SJCRH30 (cell line): ENCODE data around the gene PRUNE2. TPM values are rescaled to one million over a fixed set of nuclear protein-coding genes. Genes with fewer than 3 reads are reported as not detected.

Experiments used
- DNase-seq, 2 experiments: peaks; one replicate each; pipeline ENCODE4 v3.0.0-alpha.2; 2015 to 2020
- H3K27ac ChIP-seq: fragments of 250-450 bp; sonication (Bioruptor Pico); 2 replicates; pipeline ENCODE4 v1.5.1; 2020; ENCODE audit warnings: mild to moderate bottlenecking, moderate library complexity
- H3K27me3 ChIP-seq: fragments of 250-450 bp; sonication (Bioruptor Pico); 2 replicates; pipeline ENCODE4 v1.5.1; 2020; ENCODE audit warnings: mild to moderate bottlenecking, moderate library complexity
- H3K36me3 ChIP-seq: fragments of 250-450 bp; sonication (Bioruptor Pico); 2 replicates; pipeline ENCODE4 v1.5.1; 2020; ENCODE audit warnings: mild to moderate bottlenecking, moderate library complexity
- H3K4me1 ChIP-seq: fragments of 250-450 bp; sonication (Bioruptor Pico); 2 replicates; pipeline ENCODE4 v1.5.1; 2020; ENCODE audit warnings: mild to moderate bottlenecking, moderate library complexity
- H3K4me3 ChIP-seq: fragments of 250-450 bp; sonication (Bioruptor Pico); 2 replicates; pipeline ENCODE4 v1.5.1; 2020; ENCODE audit warnings: mild to moderate bottlenecking, moderate library complexity
- H3K9me3 ChIP-seq: fragments of 250-450 bp; sonication (Bioruptor Pico); replicated peaks from 2 replicates; pipeline ENCODE4 v1.5.1; 2020; ENCODE audit warnings: mild to moderate bottlenecking, moderate library complexity
- total RNA-seq: library from RNA; depleted of rRNA; stranded (reverse); fragments of >200 nt; shearing (Covaris generic); gene quantifications from 2 replicates; pipeline ENCODE4 v1.2.3, GENCODE V29; 2014

Gene PRUNE2
- total RNA-seq, 1 experiment from 2014 or later = 25.0 TPM

DNA sequence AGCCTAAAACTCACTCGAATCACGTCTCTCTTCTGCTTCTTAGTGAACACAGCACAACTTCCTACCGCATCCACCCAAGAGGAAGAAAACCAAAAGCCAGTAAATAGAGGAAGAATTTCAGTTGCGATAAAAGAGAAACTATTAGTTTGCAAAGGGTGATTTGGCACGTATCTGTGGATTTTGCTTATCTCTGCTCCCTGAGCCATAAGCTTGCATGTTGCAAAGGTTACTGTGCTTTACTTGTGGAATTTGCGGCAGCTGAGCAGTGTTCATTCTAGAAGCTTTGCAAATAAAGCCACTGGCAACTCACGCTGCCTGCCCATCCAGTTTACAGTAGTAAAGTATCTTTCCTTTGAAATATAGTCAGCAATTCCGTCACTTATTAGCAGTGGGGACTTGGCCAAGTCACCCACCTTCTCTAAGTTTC lies 290.7 kb downstream of the PRUNE2 start:
- Histone ChIP-seq H3K36me3 (no peaks in the 10 kb centered on the region), H3K4me3 (no peak overlapping the region), H3K4me1 (no peaks in the 10 kb centered on the region), H3K27ac (no peak overlapping the region), H3K27me3 (no peaks in the 10 kb centered on the region), H3K9me3 (no peaks in the 10 kb centered on the region)
- DNase-seq = no peak

DNA sequence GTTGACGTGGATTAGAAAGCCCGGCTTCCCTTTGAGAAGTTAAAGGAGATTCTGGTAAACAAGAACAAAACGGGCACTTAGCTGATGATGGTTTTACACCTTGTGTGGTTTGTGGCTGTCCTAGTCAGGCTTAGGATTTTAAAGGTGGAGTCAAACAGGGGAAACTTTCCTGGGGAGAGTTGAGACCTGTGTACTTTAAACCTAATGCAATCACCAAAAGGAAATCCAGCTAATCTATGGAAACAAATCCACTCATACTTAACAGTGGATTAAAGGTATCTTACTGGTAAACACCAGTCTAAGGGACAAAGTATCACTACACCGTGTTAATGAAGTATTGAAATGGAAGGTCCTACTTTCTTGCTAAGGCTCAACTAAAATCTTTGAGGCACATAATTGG lies 291.9 kb downstream of the PRUNE2 start:
- Histone ChIP-seq H3K4me1 (no peaks in the 10 kb centered on the region), H3K27ac (no peak overlapping the region), H3K27me3 (no peaks in the 10 kb centered on the region), H3K9me3 (no peaks in the 10 kb centered on the region), H3K4me3 (no peak overlapping the region), H3K36me3 (no peaks in the 10 kb centered on the region)
- no peak for DNase-seq

DNA sequence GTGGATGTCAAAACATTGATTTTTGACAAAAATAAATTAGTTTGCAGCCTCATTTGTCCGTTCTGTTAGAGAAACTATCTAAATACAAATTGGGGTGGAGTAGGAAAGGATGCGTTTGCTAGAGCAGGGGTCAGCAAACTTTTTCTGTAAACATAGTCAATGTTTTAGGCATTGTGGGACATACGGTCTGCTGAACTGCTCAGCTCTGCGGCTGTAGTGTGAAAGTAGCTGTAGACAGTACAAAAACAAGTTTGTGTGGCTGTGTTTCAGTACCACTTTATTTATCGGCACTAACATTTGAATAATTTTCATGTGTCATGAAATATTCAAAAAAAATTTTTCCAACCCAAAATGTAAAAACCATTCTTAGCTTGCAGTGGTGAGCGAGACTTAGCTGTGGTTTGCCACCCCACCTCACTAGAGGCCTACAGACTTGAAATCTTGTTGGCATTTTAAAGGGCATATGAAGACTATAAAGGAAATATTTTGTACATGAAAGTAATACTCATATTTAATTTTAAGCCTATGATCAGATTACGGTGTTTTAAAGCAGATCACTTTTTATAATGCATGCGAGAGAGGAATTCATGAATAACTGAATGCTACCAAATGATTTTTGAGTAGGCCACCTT lies 292.6 kb downstream of the PRUNE2 start:
- Histone ChIP-seq H3K27ac (no peak overlapping the region), H3K27me3 (no peaks in the 10 kb centered on the region), H3K4me1 (no peaks in the 10 kb centered on the region), H3K9me3 (0 out of 2 replicates have a peak, but pooled peaks cover 3% of the 10 kb centered on the region), H3K36me3 (no peaks in the 10 kb centered on the region), H3K4me3 (no peak overlapping the region)
- no peak for DNase-seq

DNA sequence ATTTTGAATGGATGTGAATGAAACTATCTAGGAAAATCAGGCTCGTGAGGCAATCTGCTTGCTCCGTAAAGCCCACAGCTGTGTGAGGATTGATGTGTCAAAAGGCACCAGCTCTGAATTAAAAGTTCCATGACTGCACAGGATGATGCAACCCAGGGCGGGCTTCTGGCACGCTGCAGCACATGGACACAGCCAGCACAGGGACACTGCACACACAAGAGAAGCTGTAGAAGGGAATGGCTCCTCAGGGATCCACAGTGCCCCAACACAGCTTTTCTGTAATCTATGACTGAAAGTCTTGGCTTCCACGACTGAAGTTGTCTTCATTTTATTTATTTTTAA lies 295.9 kb downstream of the PRUNE2 start:
- H3K9me3 ChIP-seq = 0 out of 2 replicates have a peak, but pooled peaks cover 3% of the 10 kb centered on the region
- H3K4me1 ChIP-seq = no peaks in the 10 kb centered on the region
- no peak overlapping the region for H3K4me3 ChIP-seq
- H3K27ac ChIP-seq = no peak overlapping the region
- H3K27me3 ChIP-seq = no peaks in the 10 kb centered on the region
- no peaks in the 10 kb centered on the region for H3K36me3 ChIP-seq
- DNase-seq = peak; percentile 13 to 26

DNA sequence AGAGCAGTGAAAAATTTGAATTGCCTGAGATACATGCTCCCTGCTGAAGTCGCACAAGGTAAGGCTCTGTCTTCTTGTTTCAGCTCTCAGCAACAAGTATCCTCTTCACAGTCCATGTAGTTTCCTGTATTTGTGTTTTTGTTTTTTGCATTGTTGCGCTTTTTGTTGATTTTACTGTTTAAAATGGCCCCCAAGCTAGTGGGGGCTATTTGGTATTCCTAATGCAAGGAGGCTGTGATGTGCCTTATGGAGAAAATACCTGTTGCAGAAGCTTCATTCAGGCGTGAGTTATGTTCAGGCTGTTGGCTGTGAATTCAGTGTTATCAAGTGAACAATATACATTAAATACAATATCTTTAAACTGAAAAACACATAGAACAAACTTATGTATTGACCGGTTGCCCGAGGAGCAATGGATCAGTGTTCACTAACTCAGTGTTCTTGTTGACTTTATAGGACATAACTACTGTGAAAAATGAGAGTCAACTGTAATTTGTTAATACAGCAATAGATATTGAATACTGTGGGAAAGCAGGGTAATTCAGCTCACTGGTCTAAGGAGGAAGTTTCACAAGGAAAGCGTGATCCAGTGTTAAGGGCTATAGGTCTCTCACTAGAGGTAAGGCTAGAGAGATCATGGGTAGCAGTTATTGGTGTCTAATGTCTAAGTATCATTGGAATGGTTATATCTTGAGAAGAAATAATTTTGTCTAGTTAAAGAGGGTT lies 296.5 kb downstream of the PRUNE2 start:
- no peak for DNase-seq
- Histone ChIP-seq H3K4me1 (no peaks in the 10 kb centered on the region), H3K27ac (no peak overlapping the region), H3K27me3 (no peaks in the 10 kb centered on the region), H3K4me3 (no peak overlapping the region), H3K9me3 (0 out of 2 replicates have a peak, but pooled peaks cover 3% of the 10 kb centered on the region), H3K36me3 (no peaks in the 10 kb centered on the region)

DNA sequence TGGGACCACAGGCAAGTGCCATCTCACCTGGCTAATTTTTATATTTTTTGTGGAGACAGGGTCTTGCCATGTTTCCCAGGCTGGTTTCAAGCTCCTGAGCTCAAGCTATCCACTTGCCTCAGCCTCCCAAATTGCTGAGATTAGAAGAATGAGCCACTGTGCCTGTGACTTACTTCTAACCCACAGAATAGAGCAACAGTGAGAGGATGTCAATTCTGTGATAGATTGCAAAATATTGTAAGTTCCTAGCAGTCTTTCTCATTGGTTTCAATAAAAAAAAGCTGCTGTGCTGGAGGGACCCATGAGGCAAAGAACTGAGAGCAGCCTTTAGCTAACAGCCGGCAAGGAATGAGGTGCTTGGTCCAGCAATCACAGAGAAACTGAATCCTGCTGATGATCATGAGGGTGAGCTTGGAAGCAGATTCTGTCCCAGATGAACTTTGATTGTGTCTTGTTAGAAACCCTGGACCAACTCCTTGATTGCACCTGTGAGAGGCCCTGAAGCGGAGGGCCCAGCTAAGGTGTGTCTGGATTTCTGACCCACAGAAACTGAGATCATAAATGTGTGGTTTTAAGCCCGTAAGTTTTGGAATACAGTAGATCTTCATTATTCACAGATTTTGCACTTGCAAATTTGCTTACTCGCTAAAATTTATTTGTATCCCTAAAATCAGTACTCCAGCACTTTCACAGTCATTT lies 297.2 kb downstream of the PRUNE2 start:
- Histone ChIP-seq H3K9me3 (0 out of 2 replicates have a peak, but pooled peaks cover 3% of the 10 kb centered on the region), H3K4me1 (no peaks in the 10 kb centered on the region), H3K36me3 (no peaks in the 10 kb centered on the region), H3K27ac (no peak overlapping the region), H3K4me3 (no peak overlapping the region), H3K27me3 (no peaks in the 10 kb centered on the region)
- DNase-seq = no peak

DNA sequence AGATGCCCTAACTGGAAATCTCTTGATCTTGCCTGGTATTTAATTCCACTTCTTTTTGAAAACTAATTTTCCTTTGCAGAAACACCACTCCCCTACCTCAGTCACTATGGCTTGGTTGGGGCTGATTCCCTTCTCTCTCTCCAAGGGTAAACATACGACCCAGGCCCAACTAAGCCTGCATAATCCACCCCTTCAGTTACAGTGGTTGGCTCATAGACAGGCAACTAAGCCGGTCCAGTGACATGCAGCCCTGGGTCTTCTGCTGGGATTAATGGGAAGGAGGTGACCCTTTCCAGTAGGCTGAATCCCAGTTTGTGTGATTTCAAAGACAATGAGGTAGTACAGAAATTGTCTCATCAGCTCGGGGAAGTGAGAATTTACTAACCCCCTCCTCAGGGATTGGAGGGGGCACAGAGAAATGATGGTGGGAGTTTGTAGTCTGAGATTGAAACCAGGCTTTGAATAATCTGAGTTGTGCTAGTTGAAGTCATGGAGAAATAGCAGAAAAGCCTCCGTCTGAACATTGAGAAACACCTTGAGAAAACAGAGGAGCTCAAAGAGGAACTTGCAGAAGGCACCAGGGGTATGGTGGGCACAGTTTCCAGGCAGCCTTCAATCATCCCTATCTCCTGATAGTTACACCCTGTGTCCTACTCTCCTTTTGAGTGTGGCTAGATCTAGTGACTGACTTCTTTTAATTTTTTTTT lies 298.0 kb downstream of the PRUNE2 start:
- H3K27me3 ChIP-seq = no peaks in the 10 kb centered on the region

DNA sequence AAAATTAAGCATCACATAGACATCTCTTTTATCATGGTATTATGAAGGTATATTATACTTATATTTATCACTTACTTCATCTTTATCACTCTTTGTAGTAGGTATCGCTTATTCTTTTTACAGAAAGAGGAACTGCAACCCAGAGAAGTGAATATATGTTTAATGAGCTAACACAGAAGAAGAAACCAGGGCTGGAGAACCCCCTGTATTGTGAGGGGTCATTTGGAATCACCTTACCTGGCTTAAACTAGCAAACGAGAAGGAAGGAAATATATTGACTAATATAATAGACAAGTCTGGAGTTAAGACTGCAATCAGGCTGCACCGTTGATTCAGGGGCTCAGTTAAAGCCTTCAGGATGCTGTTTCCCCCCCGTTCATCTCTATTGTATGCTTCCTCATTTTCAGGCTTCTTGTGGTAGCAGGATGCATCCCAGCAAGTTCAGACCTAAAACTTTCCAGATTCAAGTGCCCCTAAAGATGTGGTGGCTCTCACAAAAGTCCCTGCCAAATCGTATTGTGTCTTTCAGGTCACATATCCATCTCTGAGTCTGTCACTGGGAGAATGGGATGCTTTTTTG lies 300.5 kb downstream of the PRUNE2 start:
- Histone ChIP-seq H3K27ac (no peak overlapping the region), H3K27me3 (no peaks in the 10 kb centered on the region), H3K36me3 (no peaks in the 10 kb centered on the region), H3K4me1 (no peaks in the 10 kb centered on the region; the same call in 1 of the 2 replicates), H3K4me3 (no peak overlapping the region), H3K9me3 (0 out of 2 replicates have a peak, but pooled peaks cover 3% of the 10 kb centered on the region)
- no peak for DNase-seq

More for the DNA sequence above, 298.0 kb downstream of the PRUNE2 start:
- Histone ChIP-seq H3K27ac (no peak overlapping the region), H3K4me1 (no peaks in the 10 kb centered on the region; the same call in 1 of the 2 replicates), H3K36me3 (no peaks in the 10 kb centered on the region), H3K4me3 (no peak overlapping the region), H3K9me3 (0 out of 2 replicates have a peak, but pooled peaks cover 3% of the 10 kb centered on the region)
- no peak for DNase-seq

DNA sequence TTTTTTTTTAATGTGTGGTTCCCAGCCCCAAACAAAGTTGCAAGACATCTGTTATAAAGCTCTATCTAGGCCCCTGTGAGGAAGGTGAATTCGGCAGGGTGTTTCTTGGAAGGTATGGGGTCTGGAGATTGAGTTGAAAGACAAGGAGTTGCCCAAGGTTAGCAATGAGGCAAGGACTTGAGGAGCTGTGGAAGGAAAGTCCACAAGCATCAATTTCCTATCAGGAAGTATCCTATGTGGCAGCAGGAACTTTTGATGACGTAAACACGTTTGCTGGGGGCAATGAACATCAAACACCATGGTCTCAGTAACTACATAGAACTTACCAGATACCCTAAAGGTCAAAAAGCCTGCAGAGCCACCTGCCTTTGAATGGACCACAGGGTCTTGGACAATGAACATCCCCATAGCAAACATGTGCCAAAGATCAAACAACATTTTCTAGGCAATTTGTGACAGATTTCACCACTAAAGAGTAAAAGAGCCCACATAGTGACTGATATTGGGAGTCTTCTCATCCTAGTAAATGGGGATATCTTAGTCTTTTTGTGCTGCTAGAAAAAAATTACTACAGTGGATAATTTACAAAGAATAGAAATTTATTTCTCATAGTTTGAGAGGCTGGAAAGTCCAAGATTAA lies 301.9 kb downstream of the PRUNE2 start:
- H3K27ac ChIP-seq = no peak overlapping the region
- H3K4me3 ChIP-seq = no peak overlapping the region
- no peaks in the 10 kb centered on the region for H3K36me3 ChIP-seq
- DNase-seq = no peak
- no peaks in the 10 kb centered on the region; the same call in 1 of the 2 replicates for H3K4me1 ChIP-seq
- H3K9me3 ChIP-seq = 0 out of 2 replicates have a peak, but pooled peaks cover 3% of the 10 kb centered on the region
- no peaks in the 10 kb centered on the region for H3K27me3 ChIP-seq

DNA sequence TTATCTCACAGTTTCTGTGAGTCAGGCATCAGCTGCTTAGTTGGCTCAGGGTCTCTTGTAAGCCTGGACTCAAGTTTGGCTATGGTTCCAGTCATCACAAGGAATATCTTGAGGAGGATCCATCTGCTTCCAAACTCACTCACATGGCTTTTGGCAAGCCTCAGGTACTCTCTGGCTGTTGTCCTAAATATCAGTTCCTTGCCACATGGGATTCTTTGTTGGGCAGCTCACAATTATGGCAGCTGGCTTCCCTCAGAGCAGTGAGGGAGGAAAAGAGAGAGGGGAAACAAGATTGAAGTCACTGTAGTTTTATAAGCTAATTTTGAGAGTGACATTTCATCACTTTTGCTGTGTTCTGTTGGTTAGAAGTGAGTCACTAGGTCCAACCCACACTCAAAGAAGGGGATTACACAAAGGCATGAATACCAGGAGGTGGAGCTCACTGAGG lies 302.4 kb downstream of the PRUNE2 start:
- no peak overlapping the region for H3K4me3 ChIP-seq
- DNase-seq = no peak

DNA sequence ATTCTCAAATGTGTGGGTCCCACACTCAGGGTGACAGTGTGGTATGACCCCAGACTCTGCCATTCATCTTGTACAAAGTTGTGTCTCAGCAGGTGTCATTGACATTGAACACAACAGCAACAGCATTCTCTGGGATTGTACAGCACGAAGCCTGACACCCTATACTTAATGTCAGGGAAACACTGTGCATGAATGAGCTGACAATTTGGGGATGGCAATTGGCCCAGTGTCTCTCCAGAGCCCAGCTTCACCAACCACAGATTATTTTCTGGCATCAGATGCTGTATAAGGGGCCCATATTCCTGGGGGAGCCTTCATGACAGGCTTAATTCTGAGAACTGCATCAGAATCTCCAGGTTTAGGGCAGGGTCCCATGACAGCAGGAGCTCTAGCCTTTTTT lies 303.7 kb downstream of the PRUNE2 start:
- no peaks in the 10 kb centered on the region for H3K36me3 ChIP-seq
- H3K27ac ChIP-seq = no peak overlapping the region
- no peaks in the 10 kb centered on the region for H3K9me3 ChIP-seq
- no peaks in the 10 kb centered on the region; the same call in 1 of the 2 replicates for H3K4me1 ChIP-seq
- DNase-seq = no peak
- no peaks in the 10 kb centered on the region for H3K27me3 ChIP-seq
- H3K4me3 ChIP-seq = no peak overlapping the region

More for the DNA sequence above, 302.4 kb downstream of the PRUNE2 start:
- H3K36me3 ChIP-seq = no peaks in the 10 kb centered on the region
- H3K27ac ChIP-seq = no peak overlapping the region
- no peaks in the 10 kb centered on the region; the same call in 1 of the 2 replicates for H3K4me1 ChIP-seq
- 0 out of 2 replicates have a peak, but pooled peaks cover under 1% of the 10 kb centered on the region for H3K9me3 ChIP-seq
- no peaks in the 10 kb centered on the region for H3K27me3 ChIP-seq

DNA sequence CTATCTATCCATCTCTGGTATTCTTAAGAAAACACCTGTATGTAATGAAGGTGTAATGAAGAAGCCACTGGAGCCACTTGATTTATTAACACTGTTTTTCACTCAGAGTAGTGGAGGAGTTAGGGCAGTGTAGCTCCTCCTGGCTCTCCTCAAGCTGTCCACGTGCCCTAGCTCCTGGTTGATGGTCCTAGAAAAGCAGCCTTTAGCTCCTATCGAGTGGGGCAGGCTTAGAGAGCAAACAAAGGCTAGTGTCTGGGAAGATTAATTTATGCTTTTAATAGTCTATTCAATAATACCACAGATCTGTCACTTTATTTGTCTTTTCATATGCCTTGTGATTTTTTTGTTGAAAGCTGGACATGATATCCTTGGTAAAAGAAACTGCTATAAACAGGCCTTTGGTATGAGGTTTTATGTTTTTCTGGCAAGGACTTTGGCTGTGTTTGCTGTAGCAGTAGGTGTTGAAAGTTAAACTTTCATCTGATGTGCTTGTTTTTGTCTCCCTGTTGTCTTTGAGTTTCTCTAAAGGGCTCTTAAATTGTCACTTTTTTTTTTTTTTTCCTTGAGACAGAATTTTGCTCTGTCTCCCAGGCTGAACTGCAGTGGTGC lies 305.8 kb downstream of the PRUNE2 start:
- no peaks in the 10 kb centered on the region for H3K27me3 ChIP-seq
- H3K27ac ChIP-seq = no peak overlapping the region
- H3K9me3 ChIP-seq = no peaks in the 10 kb centered on the region
- DNase-seq = no peak
- peaks cover 5% of the 10 kb centered on the region for H3K4me1 ChIP-seq
- no peaks in the 10 kb centered on the region for H3K36me3 ChIP-seq
- no peak overlapping the region for H3K4me3 ChIP-seq

DNA sequence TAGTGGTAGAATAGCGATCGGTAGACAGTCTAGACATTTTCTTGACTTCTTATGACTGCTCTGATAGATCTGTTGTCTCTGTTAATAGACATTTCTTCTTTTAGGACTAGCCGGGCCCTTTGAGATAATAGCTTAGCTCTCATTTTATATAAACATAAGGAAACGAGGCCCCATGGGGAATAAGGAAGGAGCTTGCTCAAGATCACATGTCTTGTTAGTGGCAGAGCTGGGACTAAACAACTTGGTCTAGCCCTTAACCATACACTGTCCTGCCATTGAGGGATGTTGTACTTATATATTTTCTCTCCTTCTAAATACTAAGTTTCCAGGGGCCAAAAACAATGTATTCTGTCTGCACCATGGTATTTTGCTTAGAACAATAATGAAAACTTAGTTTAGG lies 306.9 kb downstream of the PRUNE2 start:
- Histone ChIP-seq H3K27ac (no peak overlapping the region), H3K36me3 (no peaks in the 10 kb centered on the region), H3K27me3 (no peaks in the 10 kb centered on the region)

More for the DNA sequence above, 306.9 kb downstream of the PRUNE2 start:
- H3K9me3 ChIP-seq = no peaks in the 10 kb centered on the region
- no peak for DNase-seq
- H3K4me1 ChIP-seq = peaks cover 5% of the 10 kb centered on the region
- H3K4me3 ChIP-seq = no peak overlapping the region
